Measurements from ENCODE around the gene LRBA.
A peak's percentile ranks its signal among the peaks of the same experiment; 100 is the strongest.

Gene LRBA

DNA sequence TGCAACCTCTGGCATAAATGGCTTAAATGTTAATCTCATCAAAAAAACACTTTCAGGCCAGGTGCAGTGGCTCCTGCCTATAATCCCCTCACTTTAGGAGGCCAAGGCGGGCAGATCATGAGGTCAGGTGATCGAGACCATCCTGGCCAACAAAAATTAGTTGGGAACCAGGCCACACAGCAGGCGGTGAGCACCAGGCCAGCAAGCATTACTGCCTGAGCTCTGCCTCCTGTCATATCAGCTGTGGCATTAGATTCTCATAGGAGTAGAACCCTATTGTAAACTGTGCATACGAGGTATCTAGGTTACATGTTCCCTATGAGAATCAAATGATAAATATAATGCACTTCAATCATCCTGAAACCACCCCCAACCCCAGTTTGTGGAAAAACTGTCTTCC is 125.8 kb downstream of the LRBA start:
- Histone ChIP-seq H3K27me3 (ENCODE audit: control insufficient read depth, insufficient read depth, low read length) (no peaks in the 10 kb centered on the region), H3K9me3 (ENCODE audit: control insufficient read depth, insufficient read depth, low read length) (no peaks in the 10 kb centered on the region), H3K4me1 (ENCODE audit: control insufficient read depth, insufficient read depth, low read length) (no peaks in the 10 kb centered on the region), H3K27ac (ENCODE audit: low read length) (no peak overlapping the region), H3K36me3 (ENCODE audit: control insufficient read depth, insufficient read depth, low read length) (no peaks in the 10 kb centered on the region; the same call in 1 of the 2 replicates), H3K4me3 (ENCODE audit: low read length) (no peak overlapping the region)
- WGBS (ENCODE audit: insufficient coverage, insufficient read length): no CpG with 5 or more reads among the region's 4 CpGs
- DNase-seq (ENCODE audit: low read depth, low spot score): no peak

- Histone ChIP-seq H3K36me3 (ENCODE audit: control insufficient read depth, insufficient read depth, low read length) (no peaks in the 10 kb centered on the region), H3K27me3 (ENCODE audit: control insufficient read depth, insufficient read depth, low read length) (no peaks in the 10 kb centered on the region), H3K4me3 (ENCODE audit: low read length) (no peak overlapping the region), H3K9me3 (ENCODE audit: control insufficient read depth, insufficient read depth, low read length) (no peaks in the 10 kb centered on the region), H3K4me1 (ENCODE audit: control insufficient read depth, insufficient read depth, low read length) (no peaks in the 10 kb centered on the region), H3K27ac (ENCODE audit: low read length) (no peak overlapping the region)
- DNase-seq (ENCODE audit: low read depth, low spot score): no peak
Observed at GRCh38 chr4:150888625-150889024, 126.5 kb downstream of the LRBA start.

DNA sequence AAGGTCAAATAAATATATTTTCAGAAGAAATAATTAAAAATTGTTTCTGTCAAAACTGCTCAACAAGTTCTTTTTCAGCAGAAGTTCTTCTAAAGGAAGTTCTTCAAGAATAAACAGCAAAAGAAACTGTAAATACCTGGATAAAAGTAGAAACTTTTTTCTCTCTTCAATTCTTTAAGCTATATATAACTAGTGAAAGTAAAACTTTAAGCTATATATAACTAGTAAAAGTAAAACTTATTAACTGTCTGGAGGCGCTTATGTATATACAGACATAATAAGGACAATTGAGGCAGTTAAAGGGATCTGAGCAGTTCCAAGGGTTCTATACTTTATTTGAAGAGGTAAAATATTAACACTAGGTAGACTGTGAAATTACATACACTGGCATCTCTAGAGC is 126.9 kb downstream of the LRBA start:
- no peak for DNase-seq (ENCODE audit: low read depth, low spot score)
- no peaks in the 10 kb centered on the region for H3K27me3 ChIP-seq (ENCODE audit: control insufficient read depth, insufficient read depth, low read length)
- no peak overlapping the region for H3K4me3 ChIP-seq (ENCODE audit: low read length)
- no CpG with 5 or more reads among the region's 1 CpG for WGBS (ENCODE audit: insufficient coverage, insufficient read length)
- H3K4me1 ChIP-seq (ENCODE audit: control insufficient read depth, insufficient read depth, low read length): no peaks in the 10 kb centered on the region
- H3K9me3 ChIP-seq (ENCODE audit: control insufficient read depth, insufficient read depth, low read length): no peaks in the 10 kb centered on the region
- H3K36me3 ChIP-seq (ENCODE audit: control insufficient read depth, insufficient read depth, low read length): no peaks in the 10 kb centered on the region
- H3K27ac ChIP-seq (ENCODE audit: low read length): no peak overlapping the region

DNA sequence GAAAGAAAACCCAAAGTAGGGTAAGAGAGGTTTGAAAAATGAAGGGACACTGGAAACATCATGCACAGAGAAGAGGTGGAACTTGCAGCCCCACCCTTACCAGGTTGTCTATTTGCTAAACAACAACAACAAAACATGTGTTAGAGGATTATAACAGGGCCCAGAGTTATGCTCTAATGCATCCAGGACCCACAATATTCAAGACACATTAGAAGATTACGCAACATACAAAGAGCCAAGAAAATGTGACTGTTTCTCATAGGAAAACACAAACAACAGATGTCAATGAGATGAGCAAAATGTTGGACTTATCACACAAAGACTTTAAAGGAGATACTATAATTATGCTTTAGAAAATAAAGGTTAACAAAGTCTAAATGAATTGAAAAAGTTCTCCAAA is 128.5 kb downstream of the LRBA start:
- WGBS (ENCODE audit: insufficient coverage, insufficient read length): no CpG with 5 or more reads among the region's 1 CpG
- no peaks in the 10 kb centered on the region for H3K9me3 ChIP-seq (ENCODE audit: control insufficient read depth, insufficient read depth, low read length)
- H3K4me1 ChIP-seq (ENCODE audit: control insufficient read depth, insufficient read depth, low read length): no peaks in the 10 kb centered on the region
- no peak overlapping the region for H3K4me3 ChIP-seq (ENCODE audit: low read length)
- no peak overlapping the region for H3K27ac ChIP-seq (ENCODE audit: low read length)
- DNase-seq (ENCODE audit: low read depth, low spot score): no peak
- H3K27me3 ChIP-seq (ENCODE audit: control insufficient read depth, insufficient read depth, low read length): no peaks in the 10 kb centered on the region
- no peaks in the 10 kb centered on the region for H3K36me3 ChIP-seq (ENCODE audit: control insufficient read depth, insufficient read depth, low read length)

DNA sequence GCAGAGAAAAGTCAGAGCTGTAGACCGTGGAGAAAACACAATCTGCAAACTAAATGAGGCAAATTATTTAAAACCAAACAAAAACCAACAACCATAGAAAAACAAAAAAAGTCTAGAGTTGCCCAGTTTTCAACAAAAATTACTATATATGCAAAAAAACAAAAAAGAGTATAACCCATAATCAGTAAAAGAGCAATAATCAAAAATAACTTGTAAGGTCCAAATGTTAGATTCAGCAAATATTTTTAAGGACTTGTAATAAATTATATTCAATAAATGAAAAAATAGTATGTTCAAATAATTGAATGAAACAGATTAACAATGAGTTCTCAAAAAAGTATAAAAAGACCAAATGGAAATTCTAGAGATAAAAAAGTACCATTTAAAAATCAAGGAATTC is 130.5 kb downstream of the LRBA start:
- H3K36me3 ChIP-seq (ENCODE audit: control insufficient read depth, insufficient read depth, low read length): no peaks in the 10 kb centered on the region
- no CpG with 5 or more reads among the region's 1 CpG for WGBS (ENCODE audit: insufficient coverage, insufficient read length)
- DNase-seq (ENCODE audit: low read depth, low spot score): no peak
- H3K27ac ChIP-seq (ENCODE audit: low read length): no peak overlapping the region
- H3K27me3 ChIP-seq (ENCODE audit: control insufficient read depth, insufficient read depth, low read length): no peaks in the 10 kb centered on the region
- no peaks in the 10 kb centered on the region for H3K4me1 ChIP-seq (ENCODE audit: control insufficient read depth, insufficient read depth, low read length)
- no peaks in the 10 kb centered on the region for H3K9me3 ChIP-seq (ENCODE audit: control insufficient read depth, insufficient read depth, low read length)
- no peak overlapping the region for H3K4me3 ChIP-seq (ENCODE audit: low read length)

DNA sequence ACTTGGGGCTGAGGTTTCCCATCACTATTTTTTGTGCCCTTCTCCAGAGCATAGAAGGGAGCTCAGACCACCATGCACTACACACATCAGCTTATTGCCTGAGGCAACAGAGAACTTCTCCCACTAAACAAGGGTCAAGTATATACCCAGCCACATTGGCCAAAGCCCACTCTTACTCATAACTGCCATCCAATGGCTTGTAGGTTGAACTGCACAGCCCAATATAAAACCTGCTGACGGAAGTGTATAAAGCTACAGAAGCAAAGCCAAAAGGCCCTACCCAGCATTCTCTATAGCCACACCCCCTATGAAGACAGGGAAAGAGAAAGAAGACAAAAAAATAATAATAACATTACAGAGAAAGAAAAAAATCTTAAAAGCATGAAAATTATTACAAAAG is 139.7 kb downstream of the LRBA start:
- Histone ChIP-seq H3K9me3 (ENCODE audit: control insufficient read depth, insufficient read depth, low read length) (no peaks in the 10 kb centered on the region), H3K36me3 (ENCODE audit: control insufficient read depth, insufficient read depth, low read length) (no peaks in the 10 kb centered on the region), H3K4me3 (ENCODE audit: low read length) (no peak overlapping the region), H3K4me1 (ENCODE audit: control insufficient read depth, insufficient read depth, low read length) (no peaks in the 10 kb centered on the region), H3K27ac (ENCODE audit: low read length) (no peak overlapping the region), H3K27me3 (ENCODE audit: control insufficient read depth, insufficient read depth, low read length) (no peaks in the 10 kb centered on the region)
- no peak for DNase-seq (ENCODE audit: low read depth, low spot score)
- WGBS (ENCODE audit: insufficient coverage, insufficient read length): no CpG with 5 or more reads among the region's 1 CpG

GRCh38 chr4:150874338-150875226 is 140.5 kb downstream of the LRBA start:
- Histone ChIP-seq H3K27me3 (ENCODE audit: control insufficient read depth, insufficient read depth, low read length) (no peaks in the 10 kb centered on the region), H3K4me3 (ENCODE audit: low read length) (no peak overlapping the region), H3K9me3 (ENCODE audit: control insufficient read depth, insufficient read depth, low read length) (no peaks in the 10 kb centered on the region), H3K27ac (ENCODE audit: low read length) (no peak overlapping the region), H3K36me3 (ENCODE audit: control insufficient read depth, insufficient read depth, low read length) (no peaks in the 10 kb centered on the region), H3K4me1 (ENCODE audit: control insufficient read depth, insufficient read depth, low read length) (no peaks in the 10 kb centered on the region)
- WGBS (ENCODE audit: insufficient coverage, insufficient read length): no CpG with 5 or more reads among the region's 6 CpGs
- no peak for DNase-seq (ENCODE audit: low read depth, low spot score)

GRCh38 chr4:150867148-150867547 is 147.9 kb downstream of the LRBA start:
- Histone ChIP-seq H3K4me3 (ENCODE audit: low read length) (no peak overlapping the region), H3K27me3 (ENCODE audit: control insufficient read depth, insufficient read depth, low read length) (no peaks in the 10 kb centered on the region), H3K4me1 (ENCODE audit: control insufficient read depth, insufficient read depth, low read length) (no peaks in the 10 kb centered on the region), H3K9me3 (ENCODE audit: control insufficient read depth, insufficient read depth, low read length) (no peaks in the 10 kb centered on the region), H3K36me3 (ENCODE audit: control insufficient read depth, insufficient read depth, low read length) (no peaks in the 10 kb centered on the region), H3K27ac (ENCODE audit: low read length) (no peak overlapping the region)
- no CpG with 5 or more reads among the region's 4 CpGs for WGBS (ENCODE audit: insufficient coverage, insufficient read length)
- peak; percentile 54 for DNase-seq (ENCODE audit: low read depth, low spot score)

- Histone ChIP-seq H3K27ac (ENCODE audit: low read length) (no peak overlapping the region), H3K27me3 (ENCODE audit: control insufficient read depth, insufficient read depth, low read length) (no peaks in the 10 kb centered on the region), H3K4me1 (ENCODE audit: control insufficient read depth, insufficient read depth, low read length) (no peaks in the 10 kb centered on the region), H3K4me3 (ENCODE audit: low read length) (no peak overlapping the region), H3K36me3 (ENCODE audit: control insufficient read depth, insufficient read depth, low read length) (no peaks in the 10 kb centered on the region), H3K9me3 (ENCODE audit: control insufficient read depth, insufficient read depth, low read length) (no peaks in the 10 kb centered on the region)
- no CpG with 5 or more reads among the region's 7 CpGs for WGBS (ENCODE audit: insufficient coverage, insufficient read length)
- no peak for DNase-seq (ENCODE audit: low read depth, low spot score)
Observed at GRCh38 chr4:150863456-150863855, 151.6 kb downstream of the LRBA start.

GRCh38 chr4:150862829-150863228 is 152.3 kb downstream of the LRBA start:
- H3K4me1 ChIP-seq (ENCODE audit: control insufficient read depth, insufficient read depth, low read length): no peaks in the 10 kb centered on the region
- no peaks in the 10 kb centered on the region for H3K36me3 ChIP-seq (ENCODE audit: control insufficient read depth, insufficient read depth, low read length)
- H3K27ac ChIP-seq (ENCODE audit: low read length): no peak overlapping the region
- no peaks in the 10 kb centered on the region for H3K9me3 ChIP-seq (ENCODE audit: control insufficient read depth, insufficient read depth, low read length)
- H3K27me3 ChIP-seq (ENCODE audit: control insufficient read depth, insufficient read depth, low read length): no peaks in the 10 kb centered on the region
- no peak for DNase-seq (ENCODE audit: low read depth, low spot score)
- no peak overlapping the region for H3K4me3 ChIP-seq (ENCODE audit: low read length)
- WGBS (ENCODE audit: insufficient coverage, insufficient read length): no CpG with 5 or more reads among the region's 5 CpGs

- no peaks in the 10 kb centered on the region for H3K27me3 ChIP-seq (ENCODE audit: control insufficient read depth, insufficient read depth, low read length)
- H3K27ac ChIP-seq (ENCODE audit: low read length): no peak overlapping the region
- H3K36me3 ChIP-seq (ENCODE audit: control insufficient read depth, insufficient read depth, low read length): no peaks in the 10 kb centered on the region
- WGBS (ENCODE audit: insufficient coverage, insufficient read length): no CpG with 5 or more reads among the region's 1 CpG
- no peaks in the 10 kb centered on the region for H3K9me3 ChIP-seq (ENCODE audit: control insufficient read depth, insufficient read depth, low read length)
- no peak overlapping the region for H3K4me3 ChIP-seq (ENCODE audit: low read length)
- no peak for DNase-seq (ENCODE audit: low read depth, low spot score)
- no peaks in the 10 kb centered on the region for H3K4me1 ChIP-seq (ENCODE audit: control insufficient read depth, insufficient read depth, low read length)
Observed at GRCh38 chr4:150859453-150859852, 155.6 kb downstream of the LRBA start.
